ENCODE results near the gene CLDN6. TPM values are rescaled to one million over a fixed set of nuclear protein-coding genes. Genes with fewer than 3 reads are reported as not detected.

The CLDN6 gene
- total RNA-seq, 1 experiment from 2014 or later: not detected

- no peak for DNase-seq (ENCODE audit: low read depth)
Measured at GRCh38 chr16:3013998-3014690, 3.8 kb downstream of the CLDN6 start.

GRCh38 chr16:3013491-3013951 is 4.5 kb downstream of the CLDN6 start:
- DNase-seq (ENCODE audit: low read depth): no peak

GRCh38 chr16:3012828-3013420 is 5.1 kb downstream of the CLDN6 start, which contains the start of gene CLDN9:
Gene CLDN9, plus strand, starts transcription at chr16:3012923. Its CDS starts 440 bp downstream, at chr16:3013363.
- DNase-seq (ENCODE audit: low read depth): peak; percentile 16

GRCh38 chr16:3012246-3012645 is 5.7 kb downstream of the CLDN6 start:
- no peak for DNase-seq (ENCODE audit: low read depth)

GRCh38 chr16:3010510-3010909 is 7.5 kb downstream of the CLDN6 start:
- DNase-seq (ENCODE audit: low read depth): no peak

GRCh38 chr16:3009568-3010390 is 8.2 kb downstream of the CLDN6 start:
- DNase-seq (ENCODE audit: low read depth): no peak

GRCh38 chr16:3008690-3009037 is 9.3 kb downstream of the CLDN6 start:
- DNase-seq (ENCODE audit: low read depth): no peak

- no peak for DNase-seq (ENCODE audit: low read depth)
Measured at GRCh38 chr16:3007957-3008689, 9.9 kb downstream of the CLDN6 start.

GRCh38 chr16:3007059-3007956 is 10.7 kb downstream of the CLDN6 start:
- DNase-seq (ENCODE audit: low read depth): no peak

GRCh38 chr16:3004781-3005284 is 13.2 kb downstream of the CLDN6 start:
- no peak for DNase-seq (ENCODE audit: low read depth)

- no peak for DNase-seq (ENCODE audit: low read depth)
Measured at GRCh38 chr16:3004319-3004718, 13.7 kb downstream of the CLDN6 start.

- peak; percentile 99 for DNase-seq (ENCODE audit: low read depth)
Measured at GRCh38 chr16:3003582-3004270, 14.3 kb downstream of the CLDN6 start.

GRCh38 chr16:3001316-3001715 is 16.7 kb downstream of the CLDN6 start:
- no peak for DNase-seq (ENCODE audit: low read depth)

GRCh38 chr16:3000540-3000939 is 17.4 kb downstream of the CLDN6 start:
- no peak for DNase-seq (ENCODE audit: low read depth)

GRCh38 chr16:2999929-3000328 is 18.1 kb downstream of the CLDN6 start:
- DNase-seq (ENCODE audit: low read depth): no peak

- no peak for DNase-seq (ENCODE audit: low read depth)
Measured at GRCh38 chr16:2996298-2996697, 21.7 kb downstream of the CLDN6 start.

- DNase-seq (ENCODE audit: low read depth): no peak
Measured at GRCh38 chr16:2992383-2993081, 25.5 kb downstream of the CLDN6 start.

GRCh38 chr16:2991566-2992261 is 26.3 kb downstream of the CLDN6 start:
- no peak for DNase-seq (ENCODE audit: low read depth)
